GM21528 (cell line): ENCODE results near the gene LMX1B.

Source experiments
- ATAC-seq: cut with Tn5 transposase; IDR thresholded peaks from one replicate; pipeline ENCODE4 v1.9.1; 2021; ENCODE audit warnings: mild to moderate bottlenecking, moderate library complexity; ENCODE audit not compliant: unreplicated experiment, low FRiP score

The LMX1B gene

GRCh38 chr9:126617003-126617822 is 3.5 kb downstream of the LMX1B start:
- no peak for ATAC-seq

- ATAC-seq = no peak
These were observed 4.1 kb downstream of the LMX1B start for GRCh38 chr9:126617823-126618165.

GRCh38 chr9:126618190-126618584 is 4.5 kb downstream of the LMX1B start:
- ATAC-seq = no peak

- ATAC-seq = no peak
These were observed 5.0 kb downstream of the LMX1B start for GRCh38 chr9:126618585-126619360.

GRCh38 chr9:126619361-126620135 is 5.8 kb downstream of the LMX1B start:
- ATAC-seq = no peak

GRCh38 chr9:126620478-126620877 is 6.8 kb downstream of the LMX1B start:
- no peak for ATAC-seq

GRCh38 chr9:126621061-126621918 is 7.6 kb downstream of the LMX1B start:
- no peak for ATAC-seq

- no peak for ATAC-seq
These were observed 8.4 kb downstream of the LMX1B start for GRCh38 chr9:126621919-126622735.

- no peak for ATAC-seq
These were observed 9.6 kb downstream of the LMX1B start for GRCh38 chr9:126623314-126623666.

- ATAC-seq = no peak
These were observed 10.1 kb downstream of the LMX1B start for GRCh38 chr9:126623667-126624478.

GRCh38 chr9:126624479-126624826 is 10.7 kb downstream of the LMX1B start:
- no peak for ATAC-seq

- ATAC-seq = no peak
These were observed 11.2 kb downstream of the LMX1B start for GRCh38 chr9:126624912-126625311.

- no peak for ATAC-seq
These were observed 11.8 kb downstream of the LMX1B start for GRCh38 chr9:126625329-126626126.

GRCh38 chr9:126626127-126626925 is 12.6 kb downstream of the LMX1B start:
- no peak for ATAC-seq

- no peak for ATAC-seq
These were observed 13.2 kb downstream of the LMX1B start for GRCh38 chr9:126626926-126627233.

- no peak for ATAC-seq
These were observed 14.4 kb downstream of the LMX1B start for GRCh38 chr9:126628146-126628545.

- ATAC-seq = no peak
These were observed 15.4 kb downstream of the LMX1B start for GRCh38 chr9:126628969-126629674.
